HEK293 (cell line): ENCODE data around the gene SH2D7.

Source experiments
- CTCF ChIA-PET: fragments of 350-600 bp; formaldehyde crosslinking; extraction: SDS; loops from one replicate; lab custom pipeline; 2021; ENCODE audit warnings: antibody characterized with exemption; lab: Yijun Ruan, JAX
- POLR2A ChIA-PET: fragments of 300-600 bp; formaldehyde crosslinking; extraction: SDS; loops from one replicate; lab custom pipeline; 2020; ENCODE audit warnings: antibody characterized with exemption, inconsistent platforms; lab: Yijun Ruan, JAX
- H3K27ac ChIP-seq: fragments of 200-500 bp; sonication (Bioruptor generic); 2 replicates; pipeline ENCODE4 v1.5.1; 2014; ENCODE audit warnings: low read depth, low read length, control low read depth, inconsistent platforms; ENCODE audit errors: extremely low read depth
- H3K36me3 ChIP-seq, 2 experiments: fragments of 200-500 bp in 1 of 2; sonication (Bioruptor generic) in 1 of 2; 1 replicate in 1 of 2; 2 replicates in 1 of 2; pipeline ENCODE4 v1.5.1; 2014 to 2017; ENCODE audit warnings: inconsistent platforms in 2 of 2, low read length in 2 of 2; ENCODE audit not compliant: control insufficient read depth in 2 of 2, insufficient read depth in 1 of 2
- H3K4me1 ChIP-seq: fragments of 200-500 bp; sonication (Bioruptor generic); 2 replicates; pipeline ENCODE4 v1.5.1; 2014; ENCODE audit warnings: mild to moderate bottlenecking, low read length, inconsistent platforms; ENCODE audit not compliant: control insufficient read depth, insufficient read depth
- H3K4me3 ChIP-seq: 2 replicates; pipeline ENCODE4 v1.5.1; 2011; ENCODE audit warnings: low read depth, mild to moderate bottlenecking, control low read depth, low read length, moderate library complexity
- H3K9me3 ChIP-seq: fragments of 200-500 bp; sonication (Bioruptor generic); 2 replicates; pipeline ENCODE4 v1.5.1; 2014; ENCODE audit warnings: low read depth, low read length, inconsistent platforms; ENCODE audit not compliant: control insufficient read depth, insufficient read depth
- EGR2 ChIP-seq: fragments of 450-650 bp; formaldehyde crosslinking; IDR thresholded peaks from 2 replicates; pipeline ENCODE4 v1.5.1; 2016; ENCODE audit warnings: low read depth, missing biosample characterization, missing genetic modification characterization
- KLF17 ChIP-seq: fragments of 450-650 bp; formaldehyde crosslinking; IDR thresholded peaks from 2 replicates; pipeline ENCODE4 v1.5.1; 2016; ENCODE audit warnings: missing biosample characterization, missing genetic modification characterization
- KLF7 ChIP-seq: fragments of 450-650 bp; formaldehyde crosslinking; IDR thresholded peaks from 2 replicates; pipeline ENCODE4 v1.5.1; 2016; ENCODE audit warnings: missing biosample characterization, missing genetic modification characterization, borderline replicate concordance
- MEIS1 ChIP-seq: sonication (generic); formaldehyde crosslinking; IDR thresholded peaks from 2 replicates; pipeline ENCODE4 v1.8.1; 2022; ENCODE audit warnings: missing genetic modification reagents, mild to moderate bottlenecking, borderline replicate concordance
- PATZ1 ChIP-seq: fragments of 450-650 bp; formaldehyde crosslinking; IDR thresholded peaks from 2 replicates; pipeline ENCODE4 v1.5.1; 2016; ENCODE audit warnings: missing biosample characterization, missing genetic modification characterization
- PRDM2 ChIP-seq: fragments of 450-650 bp; formaldehyde crosslinking; IDR thresholded peaks from 2 replicates; pipeline ENCODE4 v1.5.1; 2016; ENCODE audit warnings: missing biosample characterization, missing genetic modification characterization, borderline replicate concordance
- ZFHX2 ChIP-seq: fragments of 450-650 bp; formaldehyde crosslinking; conservative IDR thresholded peaks from 2 replicates; pipeline ENCODE4 v1.5.1; 2016; ENCODE audit warnings: missing biosample characterization, missing genetic modification characterization
- ZFP3 ChIP-seq: fragments of 450-650 bp; formaldehyde crosslinking; IDR thresholded peaks from 2 replicates; pipeline ENCODE4 v1.5.1; 2016; ENCODE audit warnings: low read depth, missing biosample characterization, missing genetic modification characterization
- ZNF114 ChIP-seq: fragments of 450-650 bp; formaldehyde crosslinking; IDR thresholded peaks from 2 replicates; pipeline ENCODE4 v1.5.0; 2017; ENCODE audit warnings: missing biosample characterization, missing genetic modification characterization
- ZNF132 ChIP-seq: fragments of 450-650 bp; formaldehyde crosslinking; IDR thresholded peaks from 2 replicates; pipeline ENCODE4 v1.5.1; 2017; ENCODE audit warnings: missing biosample characterization, missing genetic modification characterization, borderline replicate concordance
- ZNF184 ChIP-seq: fragments of 450-650 bp; IDR thresholded peaks from 2 replicates; pipeline ENCODE4 v1.5.1; 2018; ENCODE audit warnings: missing biosample characterization, mild to moderate bottlenecking, missing genetic modification characterization
- ZNF202 ChIP-seq: fragments of 450-650 bp; formaldehyde crosslinking; IDR thresholded peaks from 2 replicates; pipeline ENCODE4 v1.5.1; 2016; ENCODE audit warnings: missing biosample characterization, missing genetic modification characterization, borderline replicate concordance
- ZNF302 ChIP-seq: fragments of 450-650 bp; formaldehyde crosslinking; IDR thresholded peaks from 2 replicates; pipeline ENCODE4 v1.5.1; 2016; ENCODE audit warnings: missing biosample characterization, missing genetic modification characterization, low read depth
- ZNF426 ChIP-seq: fragments of 450-650 bp; formaldehyde crosslinking; IDR thresholded peaks from 2 replicates; pipeline ENCODE4 v1.5.1; 2017; ENCODE audit warnings: missing biosample characterization, missing genetic modification characterization, mild to moderate bottlenecking, inconsistent platforms, moderate library complexity
- ZNF521 ChIP-seq: fragments of 450-650 bp; formaldehyde crosslinking; IDR thresholded peaks from 2 replicates; pipeline ENCODE4 v1.5.1; 2017; ENCODE audit warnings: missing biosample characterization, mild to moderate bottlenecking, missing genetic modification characterization
- ZNF544 ChIP-seq: fragments of 450-650 bp; formaldehyde crosslinking; IDR thresholded peaks from 2 replicates; pipeline ENCODE4 v1.5.0; 2017; ENCODE audit warnings: missing biosample characterization, missing genetic modification characterization
- ZNF561 ChIP-seq: fragments of 450-650 bp; IDR thresholded peaks from 2 replicates; pipeline ENCODE4 v1.5.1; 2018; ENCODE audit warnings: missing biosample characterization, missing genetic modification characterization, borderline replicate concordance
- ZNF596 ChIP-seq: fragments of 450-650 bp; IDR thresholded peaks from 2 replicates; pipeline ENCODE4 v1.5.0; 2018; ENCODE audit warnings: missing biosample characterization, mild to moderate bottlenecking, missing genetic modification characterization, moderate library complexity
- ZNF600 ChIP-seq: fragments of 450-650 bp; formaldehyde crosslinking; IDR thresholded peaks from 2 replicates; pipeline ENCODE4 v1.5.1; 2016; ENCODE audit warnings: missing biosample characterization, missing genetic modification characterization
- ZNF658 ChIP-seq: fragments of 450-650 bp; formaldehyde crosslinking; IDR thresholded peaks from 2 replicates; pipeline ENCODE4; 2016; ENCODE audit warnings: missing biosample characterization, missing genetic modification characterization

SH2D7 gene

GRCh38 chr15:78069462-78070029 lies 22.8 kb upstream of the SH2D7 start (continued):
- TF ChIP-seq ZNF302 (tag by site-specific recombination), result no peak
- TF ChIP-seq KLF17 (tag by site-specific recombination), result no peak
- TF ChIP-seq ZNF202 (tag by site-specific recombination), result no peak
- no peak for TF ChIP-seq MEIS1 (CRISPR knock-in tag)
- TF ChIP-seq ZNF521, result no peak
- TF ChIP-seq ZNF132 (tag by site-specific recombination), result no peak
- no peak for TF ChIP-seq ZNF658 (tag by site-specific recombination)

- Histone ChIP-seq H3K4me1 (peaks cover 64% of the 10 kb centered on the region), H3K4me3 (no peak overlapping the region), H3K36me3 (peaks cover 0 to 4% of the 10 kb centered on the region in 2 experiments; a peak in 1 of 3 replicates), H3K9me3 (no peaks in the 10 kb centered on the region), H3K27ac (no peak overlapping the region; the same call in 1 of the 2 replicates)
- no peak for TF ChIP-seq ZNF184 (tag by site-specific recombination)
- TF ChIP-seq PATZ1 (tag by site-specific recombination), result peak; percentile 30; the same call in 1 of the 2 replicates
- TF ChIP-seq ZNF544 (tag by site-specific recombination), result no peak
- TF ChIP-seq ZNF596 (tag by site-specific recombination), result no peak
- TF ChIP-seq ZNF114 (tag by site-specific recombination), result no peak
- no peak for TF ChIP-seq ZNF561 (tag by site-specific recombination)
- peak; percentile 59 for TF ChIP-seq ZNF600 (tag by site-specific recombination)
- TF ChIP-seq PRDM2 (tag by site-specific recombination), result no peak
- TF ChIP-seq ZNF426 (tag by site-specific recombination), result no peak
- no peak for TF ChIP-seq KLF7 (tag by site-specific recombination)
- TF ChIP-seq ZFHX2, result peak; percentile 81
- TF ChIP-seq ZFP3, result no peak
- TF ChIP-seq EGR2, result peak; percentile 93
- CTCF ChIA-PET, result interaction anchor here (0.6 to 1.7 kb wide), 10 partner anchors 16 to 807 kb away, joined by 3 to 9 read pairs (median 4); no protein-coding TSS in a partner anchor
- POLR2A ChIA-PET, result interaction anchor here (1.1 kb wide), 1 partner anchor 18 kb away, joined by 3 read pairs; no protein-coding TSS in a partner anchor
Measured at GRCh38 chr15:78070049-78070700, 22.2 kb upstream of the SH2D7 start.
